SK-N-SH treated with all-trans-retinoic acid at 6 μM for 48 hours (cell line): ENCODE results near the gene DOCK9.

Source experiments
- ATAC-seq: fragments of 200-7000 bp; cut with Tn5 transposase; 3 replicates; pipeline ENCODE4 v1.9.1; 2020; ENCODE audit warnings: mild to moderate bottlenecking, moderate library complexity
- BACH2 ChIP-seq: fragments of 250-450 bp; sonication (Bioruptor Pico); IDR thresholded peaks from 2 replicates; pipeline ENCODE4 v1.9.0; 2021; ENCODE audit warnings: mild to moderate bottlenecking, borderline replicate concordance
- CSDC2 ChIP-seq: fragments of 250-450 bp; sonication (Bioruptor Pico); IDR thresholded peaks from 2 replicates; pipeline ENCODE4 v1.5.0; 2020; ENCODE audit warnings: mild to moderate bottlenecking, moderate library complexity
- ESRRG ChIP-seq: fragments of 250-450 bp; sonication (Bioruptor Pico); IDR thresholded peaks from 2 replicates; pipeline ENCODE4 v1.6.1; 2021; ENCODE audit warnings: mild to moderate bottlenecking
- GLIS3 ChIP-seq: fragments of 250-450 bp; sonication (Bioruptor Pico); IDR thresholded peaks from 2 replicates; pipeline ENCODE4 v1.5.0; 2020; ENCODE audit warnings: mild to moderate bottlenecking, moderate library complexity
- OSR1 ChIP-seq: fragments of 250-450 bp; sonication (Bioruptor Pico); IDR thresholded peaks from 2 replicates; pipeline ENCODE4 v1.8.0; 2022; ENCODE audit warnings: moderate library complexity, mild to moderate bottlenecking, inconsistent platforms
- PPARA ChIP-seq: fragments of 250-450 bp; sonication (Bioruptor Pico); IDR thresholded peaks from 2 replicates; pipeline ENCODE4 v1.5.0; 2020; ENCODE audit warnings: mild to moderate bottlenecking, borderline replicate concordance
- RARB ChIP-seq: fragments of 250-450 bp; sonication (Bioruptor Pico); IDR thresholded peaks from 2 replicates; pipeline ENCODE4 v1.8.0; 2021; ENCODE audit warnings: mild to moderate bottlenecking, moderate library complexity
- SNAI2 ChIP-seq: fragments of 250-450 bp; sonication (Bioruptor Pico); IDR thresholded peaks from 2 replicates; pipeline ENCODE4 v1.5.0; 2020; ENCODE audit warnings: mild to moderate bottlenecking, moderate library complexity
- TCF4 ChIP-seq: fragments of 250-450 bp; sonication (Bioruptor Pico); IDR thresholded peaks from 2 replicates; pipeline ENCODE4 v1.8.0; 2021; ENCODE audit warnings: mild to moderate bottlenecking, moderate library complexity, borderline replicate concordance
- TOX ChIP-seq: fragments of 250-450 bp; sonication (Bioruptor Pico); IDR thresholded peaks from 2 replicates; pipeline ENCODE4 v1.8.0; 2021; ENCODE audit warnings: mild to moderate bottlenecking, moderate library complexity, borderline replicate concordance
- ZC3H10 ChIP-seq: fragments of 250-450 bp; sonication (Bioruptor Pico); IDR thresholded peaks from 2 replicates; pipeline ENCODE4 v1.5.1; 2021; ENCODE audit warnings: mild to moderate bottlenecking, moderate library complexity
- ZFP3 ChIP-seq: fragments of 250-450 bp; sonication (Bioruptor Pico); IDR thresholded peaks from 2 replicates; pipeline ENCODE4 v1.5.0; 2020; ENCODE audit warnings: mild to moderate bottlenecking, moderate library complexity
- ZFP30 ChIP-seq: fragments of 450-650 bp; formaldehyde crosslinking; IDR thresholded peaks from 2 replicates; pipeline ENCODE4 v1.5.0; 2022; ENCODE audit warnings: mild to moderate bottlenecking, moderate library complexity
- ZNF565 ChIP-seq: fragments of 450-650 bp; formaldehyde crosslinking; conservative IDR thresholded peaks from 2 replicates; pipeline ENCODE4 v1.5.0; 2020; ENCODE audit warnings: low read depth, mild to moderate bottlenecking, moderate library complexity
- ZNF70 ChIP-seq: fragments of 450-650 bp; formaldehyde crosslinking; IDR thresholded peaks from 2 replicates; pipeline ENCODE4 v1.5.0; 2020; ENCODE audit warnings: mild to moderate bottlenecking, moderate library complexity
- ZNF8 ChIP-seq: fragments of 450-650 bp; formaldehyde crosslinking; IDR thresholded peaks from 2 replicates; pipeline ENCODE4 v1.5.0; 2020; ENCODE audit warnings: mild to moderate bottlenecking, moderate library complexity
- TF ChIP-seq, protein P1 (sequence below): fragments of 250-450 bp; sonication (Bioruptor Pico); IDR thresholded peaks from 2 replicates; pipeline ENCODE4 v1.5.1; 2021; ENCODE audit warnings: mild to moderate bottlenecking, moderate library complexity
- TF ChIP-seq, protein P2 (sequence below): fragments of 250-450 bp; sonication (Bioruptor Pico); IDR thresholded peaks from 2 replicates; pipeline ENCODE4 v1.8.0; 2020; ENCODE audit warnings: mild to moderate bottlenecking, moderate library complexity, borderline replicate concordance
- TF ChIP-seq, protein P3 (sequence below): fragments of 250-450 bp; sonication (Bioruptor Pico); IDR thresholded peaks from 2 replicates; pipeline ENCODE4 v1.5.0; 2020; ENCODE audit warnings: mild to moderate bottlenecking, moderate library complexity

The DOCK9 gene

DNA sequence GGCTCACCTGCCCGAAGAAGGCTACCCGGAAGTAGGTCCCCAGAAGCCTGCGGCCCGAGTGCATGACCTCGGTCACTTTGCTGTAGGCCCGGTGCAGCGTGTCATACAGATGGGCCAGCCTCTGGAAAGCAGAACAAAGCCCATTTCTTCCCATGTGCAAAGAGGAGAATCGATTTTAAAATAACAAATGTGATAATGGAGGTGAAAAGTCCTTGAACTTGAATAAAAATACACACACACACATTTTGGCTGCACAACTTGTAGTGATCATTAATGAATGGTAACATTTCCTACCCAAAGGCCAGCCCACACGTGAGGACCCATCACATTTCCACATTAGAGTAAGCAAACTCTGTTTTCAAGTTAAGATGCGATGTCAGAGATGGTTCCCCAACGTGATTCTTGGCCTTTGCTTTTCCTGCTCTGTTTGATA lies 168.5 kb downstream of the DOCK9 start:
- ATAC-seq = no peak
- TF ChIP-seq ESRRG (CRISPR knock-in tag) (no peak), BACH2 (CRISPR knock-in tag) (no peak)
- TF ChIP-seq, protein P1, sequence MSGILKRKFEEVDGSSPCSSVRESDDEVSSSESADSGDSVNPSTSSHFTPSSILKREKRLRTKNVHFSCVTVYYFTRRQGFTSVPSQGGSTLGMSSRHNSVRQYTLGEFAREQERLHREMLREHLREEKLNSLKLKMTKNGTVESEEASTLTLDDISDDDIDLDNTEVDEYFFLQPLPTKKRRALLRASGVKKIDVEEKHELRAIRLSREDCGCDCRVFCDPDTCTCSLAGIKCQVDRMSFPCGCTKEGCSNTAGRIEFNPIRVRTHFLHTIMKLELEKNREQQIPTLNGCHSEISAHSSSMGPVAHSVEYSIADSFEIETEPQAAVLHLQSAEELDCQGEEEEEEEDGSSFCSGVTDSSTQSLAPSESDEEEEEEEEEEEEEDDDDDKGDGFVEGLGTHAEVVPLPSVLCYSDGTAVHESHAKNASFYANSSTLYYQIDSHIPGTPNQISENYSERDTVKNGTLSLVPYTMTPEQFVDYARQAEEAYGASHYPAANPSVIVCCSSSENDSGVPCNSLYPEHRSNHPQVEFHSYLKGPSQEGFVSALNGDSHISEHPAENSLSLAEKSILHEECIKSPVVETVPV (CRISPR knock-in tag) = no peak

DNA sequence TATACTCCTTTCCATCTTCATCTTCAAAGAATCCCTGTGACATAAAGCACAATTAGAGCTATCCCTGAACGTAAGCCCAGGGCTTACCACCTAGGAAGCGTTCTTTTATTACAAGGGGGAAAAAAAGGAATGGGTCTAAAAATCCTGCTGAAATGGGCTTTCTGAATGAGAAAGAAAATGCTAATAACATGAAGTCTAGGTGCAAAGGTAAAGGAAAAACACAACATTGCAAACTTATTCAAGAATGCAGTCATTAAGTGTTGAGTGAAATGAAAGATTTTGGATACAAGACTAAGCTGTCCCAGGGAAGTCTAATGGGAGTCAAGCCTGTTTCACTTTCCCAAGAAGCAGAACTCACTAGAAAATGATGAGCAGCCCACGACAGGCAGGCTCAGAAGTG lies 170.1 kb downstream of the DOCK9 start:
- ATAC-seq = no peak
- no peak for TF ChIP-seq ZC3H10 (CRISPR knock-in tag)
- TF ChIP-seq ZFP3 (CRISPR knock-in tag) = no peak
- no peak for TF ChIP-seq ZNF70

DNA sequence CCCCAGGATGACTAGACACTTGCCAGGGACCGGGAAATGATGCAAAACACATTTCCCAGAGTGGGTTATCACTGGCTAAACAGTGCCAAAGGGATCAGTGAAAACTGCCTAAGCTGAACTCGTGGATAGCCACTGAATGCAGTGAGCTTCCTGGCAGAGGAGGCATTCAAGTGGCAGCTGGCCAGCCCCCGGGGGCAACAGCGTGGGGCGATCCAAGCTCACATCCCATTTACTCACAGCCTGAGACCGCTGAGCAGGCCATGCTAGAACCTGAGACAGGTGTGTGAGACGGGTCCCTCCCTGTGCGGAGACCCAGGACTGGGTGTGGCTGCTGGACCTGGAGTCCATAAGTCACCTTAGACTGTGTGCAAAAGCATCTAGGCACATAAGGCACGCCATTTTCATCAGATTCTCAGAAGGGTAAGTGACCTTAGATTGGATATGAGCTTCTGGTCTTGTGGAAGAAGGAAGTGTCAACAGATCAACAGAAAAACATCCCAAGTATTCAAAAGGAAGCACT lies 173.5 kb downstream of the DOCK9 start:
- TF ChIP-seq ZNF565 (CRISPR knock-in tag) = no peak
- TF ChIP-seq, protein P2, sequence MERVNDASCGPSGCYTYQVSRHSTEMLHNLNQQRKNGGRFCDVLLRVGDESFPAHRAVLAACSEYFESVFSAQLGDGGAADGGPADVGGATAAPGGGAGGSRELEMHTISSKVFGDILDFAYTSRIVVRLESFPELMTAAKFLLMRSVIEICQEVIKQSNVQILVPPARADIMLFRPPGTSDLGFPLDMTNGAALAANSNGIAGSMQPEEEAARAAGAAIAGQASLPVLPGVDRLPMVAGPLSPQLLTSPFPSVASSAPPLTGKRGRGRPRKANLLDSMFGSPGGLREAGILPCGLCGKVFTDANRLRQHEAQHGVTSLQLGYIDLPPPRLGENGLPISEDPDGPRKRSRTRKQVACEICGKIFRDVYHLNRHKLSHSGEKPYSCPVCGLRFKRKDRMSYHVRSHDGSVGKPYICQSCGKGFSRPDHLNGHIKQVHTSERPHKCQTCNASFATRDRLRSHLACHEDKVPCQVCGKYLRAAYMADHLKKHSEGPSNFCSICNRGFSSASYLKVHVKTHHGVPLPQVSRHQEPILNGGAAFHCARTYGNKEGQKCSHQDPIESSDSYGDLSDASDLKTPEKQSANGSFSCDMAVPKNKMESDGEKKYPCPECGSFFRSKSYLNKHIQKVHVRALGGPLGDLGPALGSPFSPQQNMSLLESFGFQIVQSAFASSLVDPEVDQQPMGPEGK (CRISPR knock-in tag) = no peak
- TF ChIP-seq BACH2 (CRISPR knock-in tag) = no peak
- no peak for TF ChIP-seq CSDC2 (CRISPR knock-in tag)
- TF ChIP-seq ZFP30 = no peak
- TF ChIP-seq ZC3H10 (CRISPR knock-in tag) = no peak
- TF ChIP-seq TCF4 (CRISPR knock-in tag) = no peak
- no peak for TF ChIP-seq ZNF8 (CRISPR knock-in tag)
- no peak for TF ChIP-seq ESRRG (CRISPR knock-in tag)
- no peak for TF ChIP-seq OSR1 (CRISPR knock-in tag)
- no peak for TF ChIP-seq SNAI2 (CRISPR knock-in tag)
- no peak for TF ChIP-seq TOX
- no peak for TF ChIP-seq ZFP3 (CRISPR knock-in tag)
- TF ChIP-seq ZNF70 = no peak
- TF ChIP-seq, protein P3, sequence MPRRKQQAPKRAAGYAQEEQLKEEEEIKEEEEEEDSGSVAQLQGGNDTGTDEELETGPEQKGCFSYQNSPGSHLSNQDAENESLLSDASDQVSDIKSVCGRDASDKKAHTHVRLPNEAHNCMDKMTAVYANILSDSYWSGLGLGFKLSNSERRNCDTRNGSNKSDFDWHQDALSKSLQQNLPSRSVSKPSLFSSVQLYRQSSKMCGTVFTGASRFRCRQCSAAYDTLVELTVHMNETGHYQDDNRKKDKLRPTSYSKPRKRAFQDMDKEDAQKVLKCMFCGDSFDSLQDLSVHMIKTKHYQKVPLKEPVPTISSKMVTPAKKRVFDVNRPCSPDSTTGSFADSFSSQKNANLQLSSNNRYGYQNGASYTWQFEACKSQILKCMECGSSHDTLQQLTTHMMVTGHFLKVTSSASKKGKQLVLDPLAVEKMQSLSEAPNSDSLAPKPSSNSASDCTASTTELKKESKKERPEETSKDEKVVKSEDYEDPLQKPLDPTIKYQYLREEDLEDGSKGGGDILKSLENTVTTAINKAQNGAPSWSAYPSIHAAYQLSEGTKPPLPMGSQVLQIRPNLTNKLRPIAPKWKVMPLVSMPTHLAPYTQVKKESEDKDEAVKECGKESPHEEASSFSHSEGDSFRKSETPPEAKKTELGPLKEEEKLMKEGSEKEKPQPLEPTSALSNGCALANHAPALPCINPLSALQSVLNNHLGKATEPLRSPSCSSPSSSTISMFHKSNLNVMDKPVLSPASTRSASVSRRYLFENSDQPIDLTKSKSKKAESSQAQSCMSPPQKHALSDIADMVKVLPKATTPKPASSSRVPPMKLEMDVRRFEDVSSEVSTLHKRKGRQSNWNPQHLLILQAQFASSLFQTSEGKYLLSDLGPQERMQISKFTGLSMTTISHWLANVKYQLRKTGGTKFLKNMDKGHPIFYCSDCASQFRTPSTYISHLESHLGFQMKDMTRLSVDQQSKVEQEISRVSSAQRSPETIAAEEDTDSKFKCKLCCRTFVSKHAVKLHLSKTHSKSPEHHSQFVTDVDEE (CRISPR knock-in tag) = no peak

DNA sequence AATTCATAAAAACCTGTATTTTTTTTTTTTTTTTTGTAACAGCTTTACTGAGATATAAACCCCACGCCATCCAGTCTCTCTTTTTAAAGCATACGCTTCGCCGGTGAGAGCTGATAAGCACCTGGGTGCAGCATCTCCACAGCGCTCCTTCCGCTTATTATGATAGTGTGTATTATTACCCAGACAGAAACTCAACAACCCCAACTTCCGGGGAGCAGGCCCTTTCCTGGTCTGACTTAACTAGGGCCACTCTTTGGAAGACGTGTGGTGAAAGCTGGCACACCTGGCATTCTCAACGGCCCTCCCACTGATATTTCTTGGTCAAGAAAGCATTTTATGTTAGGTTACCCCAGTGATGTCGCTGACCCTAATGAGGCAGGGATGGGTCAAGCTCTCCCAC lies 173.9 kb downstream of the DOCK9 start:
- TF ChIP-seq CSDC2 (CRISPR knock-in tag) (no peak), TOX (no peak)
- TF ChIP-seq, all 23 proteins: peak for 0
- ATAC-seq = no peak

More for the DNA sequence above, 173.5 kb downstream of the DOCK9 start:
- ATAC-seq = no peak

DNA sequence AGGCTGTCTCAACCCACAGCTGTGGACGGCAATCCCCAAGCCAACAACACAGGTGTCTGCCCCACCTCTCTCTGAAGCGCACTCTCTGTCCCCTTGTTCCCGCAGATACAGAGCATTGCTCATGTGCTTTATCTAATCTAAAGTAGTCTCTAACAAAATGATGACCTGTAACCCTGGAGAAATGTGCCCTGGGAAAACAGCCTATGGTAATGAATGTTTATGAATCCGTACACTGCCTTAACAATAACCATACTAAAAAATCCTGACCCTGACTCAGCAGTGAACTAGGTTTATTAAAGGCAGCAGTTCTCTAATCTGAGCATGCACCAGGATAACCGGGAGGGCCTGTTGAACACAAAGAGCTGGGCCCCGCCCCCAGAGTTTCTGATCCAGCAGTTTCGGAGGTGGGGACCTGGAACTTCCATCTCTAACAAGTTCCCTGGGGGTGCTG lies 174.7 kb downstream of the DOCK9 start:
- TF ChIP-seq PPARA (CRISPR knock-in tag) (no peak), ZC3H10 (CRISPR knock-in tag) (no peak), ZNF70 (no peak), BACH2 (CRISPR knock-in tag) (no peak), ZFP3 (CRISPR knock-in tag) (no peak), ZNF8 (CRISPR knock-in tag) (no peak), GLIS3 (CRISPR knock-in tag) (no peak), OSR1 (CRISPR knock-in tag) (no peak), RARB (no peak)
- TF ChIP-seq, protein P2 (CRISPR knock-in tag) = no peak
- TF ChIP-seq, protein P3 (CRISPR knock-in tag) = no peak
- ATAC-seq = no peak
